Breast epithelium (tissue), 4 donors: ENCODE measurements around the gene MYL4. TPM values are rescaled to one million over a fixed set of nuclear protein-coding genes. Genes with fewer than 3 reads are reported as not detected.
A peak's percentile ranks its signal among the peaks of the same experiment; 100 is the strongest.

ENCODE experiments used
- DNase-seq, 2 donors: peaks; one replicate each; pipeline ENCODE4 v3.0.0-alpha.2; 2019; ENCODE audit warnings: low spot score in 2 of 2
- H3K27ac ChIP-seq, 2 donors: fragments of 200-600 bp; sonication (generic) in 1 of 2; one replicate each; pipeline ENCODE4 v1.5.1; 2016 to 2019; ENCODE audit warnings: mild to moderate bottlenecking in 1 of 2
- H3K27me3 ChIP-seq, 2 donors: fragments of 200-600 bp; sonication (generic) in 1 of 2; one replicate each; pipeline versions ENCODE4 v1.5.1 to v1.6.0; 2017 to 2019; ENCODE audit warnings: control low read depth in 1 of 2, mild to moderate bottlenecking in 1 of 2
- H3K36me3 ChIP-seq: fragments of 200-600 bp; one replicate; pipeline ENCODE4 v1.5.1; 2019
- H3K4me1 ChIP-seq, 2 donors: fragments of 200-600 bp; sonication (generic); one replicate each; pipeline ENCODE4 v1.5.1; 2016 to 2019; ENCODE audit warnings: control low read depth in 1 of 2
- H3K4me3 ChIP-seq, 3 donors: fragments of 200-600 bp; sonication (generic); 1 replicate in 2 of 3; 2 replicates in 1 of 3; pipeline ENCODE4 v1.5.1; 2016 to 2019; ENCODE audit warnings: mild to moderate bottlenecking in 3 of 3, moderate library complexity in 2 of 3
- H3K9me3 ChIP-seq, 2 donors: fragments of 200-600 bp; sonication (generic) in 1 of 2; one replicate each; pipeline ENCODE4 v1.5.1; 2016 to 2019; ENCODE audit warnings: control low read depth in 1 of 2
- POLR2A ChIP-seq: fragments of 450-650 bp; IDR thresholded peaks from one replicate; pipeline ENCODE4 v1.6.1; 2016; ENCODE audit warnings: antibody characterized with exemption, mild to moderate bottlenecking, moderate library complexity
- POLR2AphosphoS5 ChIP-seq, 3 donors: sonication (generic); formaldehyde crosslinking; IDR thresholded peaks; one replicate each; pipeline ENCODE4 v1.6.1; 2017; ENCODE audit warnings: antibody characterized with exemption in 3 of 3
- intact Hi-C: fragments of 100-400 bp; cut with DNase I; formaldehyde crosslinking; loops from one replicate; pipeline ENCODE4 v1.15.1; 2023; ENCODE audit warnings: low total_unique reads
- total RNA-seq, 3 donors: library from RNA; depleted of rRNA; stranded (reverse); fragments of >200 nt; gene quantifications; one replicate each; pipeline ENCODE4 v1.1.0, GENCODE V29; 2016
- TF ChIP-seq, protein P1 (sequence below), 3 donors: fragments of 450-650 bp; IDR thresholded peaks; one replicate each; pipeline ENCODE4 v1.5.1; 2016 to 2017; ENCODE audit warnings: antibody characterized with exemption in 3 of 3, mild to moderate bottlenecking in 3 of 3, moderate library complexity in 3 of 3

Gene MYL4
- total RNA-seq, 3 donors from 2014 or later, result not detected

DNA sequence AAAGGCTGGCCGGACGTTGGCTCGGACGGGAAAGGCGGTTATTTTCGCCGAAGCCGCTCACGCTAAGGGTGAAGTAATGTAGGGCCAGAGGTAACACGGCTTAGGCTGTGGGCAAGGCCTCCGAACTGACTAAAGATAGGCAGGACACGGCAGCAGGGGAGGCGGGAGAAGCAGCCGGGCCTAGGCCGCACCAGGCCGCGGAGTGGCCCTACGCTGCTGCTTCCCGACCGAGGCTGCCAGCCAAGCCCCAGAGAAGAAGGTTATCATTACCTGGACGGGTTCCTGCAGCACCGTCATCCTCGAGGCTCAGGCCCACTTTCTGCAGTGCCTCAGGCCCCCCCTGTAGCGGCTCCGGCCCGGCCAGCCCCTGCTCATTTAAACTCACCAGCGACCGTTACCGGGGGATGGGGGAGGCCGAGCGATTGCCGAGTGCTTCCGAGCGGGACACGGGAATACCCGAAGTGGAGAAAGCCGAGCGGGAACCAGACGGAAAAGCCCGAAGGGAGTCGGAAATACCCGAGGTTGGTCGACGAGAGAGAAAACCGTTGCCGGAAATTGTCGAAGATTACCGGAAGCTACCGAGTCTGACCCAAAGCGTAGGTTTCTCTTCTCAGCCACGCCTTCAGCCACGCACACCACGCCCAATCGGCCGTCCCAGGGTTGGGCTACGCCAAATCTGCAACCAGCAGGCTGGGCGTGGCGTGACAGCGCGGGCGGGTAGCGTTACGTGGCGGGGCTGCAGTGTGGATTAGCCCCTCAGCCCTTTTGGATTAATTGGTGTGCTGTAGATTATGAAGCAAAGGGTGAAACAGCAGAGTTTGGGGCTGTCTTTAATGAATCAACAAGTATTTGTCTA, 20.0 kb upstream of the MYL4 start, which contains the start of gene CDC27:
TSS of gene CDC27 (minus strand) at position 420 of the 856 bp plus-strand sequence. CDS start at position 297, 123 bp downstream.
- peak within 1 kb of the TSS; percentile 65 to 89 (median 80) for H3K4me3 ChIP-seq
- intact Hi-C loops, result no loop called here

DNA sequence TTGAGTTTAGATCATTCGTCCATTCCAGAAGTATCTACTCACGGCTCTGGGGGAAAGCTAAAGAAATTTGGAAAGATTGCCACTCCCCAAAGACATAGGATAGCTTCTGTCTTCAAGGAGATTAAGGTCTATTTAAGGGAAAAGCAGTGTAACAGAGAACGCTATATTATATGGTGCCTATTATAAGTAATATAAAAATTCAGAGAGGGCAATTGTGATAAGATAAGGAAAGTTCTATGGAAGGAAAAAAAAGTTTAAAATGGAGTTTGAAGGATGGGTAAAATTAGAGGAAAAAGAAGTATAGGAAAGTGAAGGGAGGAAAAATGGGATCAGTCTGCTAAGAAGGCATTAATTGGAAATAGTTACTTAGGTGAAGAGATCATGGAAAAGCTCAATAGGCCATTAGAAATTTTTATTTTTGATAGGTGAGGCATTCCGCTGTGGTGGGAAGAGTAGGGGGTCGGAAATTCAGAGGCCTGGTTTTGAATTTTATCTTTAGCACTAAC, 19.4 kb upstream of the MYL4 start:
- Histone ChIP-seq H3K9me3 (no peaks in the 10 kb centered on the region), H3K27me3 (no peaks in the 10 kb centered on the region), H3K4me3 (peak overlapping the region; percentile 65 to 89 (median 80)), H3K4me1 (no peaks in the 10 kb centered on the region), H3K36me3 (no peaks in the 10 kb centered on the region), H3K27ac (peak overlapping the region; percentile 54 to 98)
- intact Hi-C loops, result no loop called here
- no peak for DNase-seq
- no peak for TF ChIP-seq POLR2A
- TF ChIP-seq POLR2AphosphoS5 (IDR thresholded peaks at IDR 0.05), result no peak
- TF ChIP-seq, protein P1, sequence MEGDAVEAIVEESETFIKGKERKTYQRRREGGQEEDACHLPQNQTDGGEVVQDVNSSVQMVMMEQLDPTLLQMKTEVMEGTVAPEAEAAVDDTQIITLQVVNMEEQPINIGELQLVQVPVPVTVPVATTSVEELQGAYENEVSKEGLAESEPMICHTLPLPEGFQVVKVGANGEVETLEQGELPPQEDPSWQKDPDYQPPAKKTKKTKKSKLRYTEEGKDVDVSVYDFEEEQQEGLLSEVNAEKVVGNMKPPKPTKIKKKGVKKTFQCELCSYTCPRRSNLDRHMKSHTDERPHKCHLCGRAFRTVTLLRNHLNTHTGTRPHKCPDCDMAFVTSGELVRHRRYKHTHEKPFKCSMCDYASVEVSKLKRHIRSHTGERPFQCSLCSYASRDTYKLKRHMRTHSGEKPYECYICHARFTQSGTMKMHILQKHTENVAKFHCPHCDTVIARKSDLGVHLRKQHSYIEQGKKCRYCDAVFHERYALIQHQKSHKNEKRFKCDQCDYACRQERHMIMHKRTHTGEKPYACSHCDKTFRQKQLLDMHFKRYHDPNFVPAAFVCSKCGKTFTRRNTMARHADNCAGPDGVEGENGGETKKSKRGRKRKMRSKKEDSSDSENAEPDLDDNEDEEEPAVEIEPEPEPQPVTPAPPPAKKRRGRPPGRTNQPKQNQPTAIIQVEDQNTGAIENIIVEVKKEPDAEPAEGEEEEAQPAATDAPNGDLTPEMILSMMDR (IDR thresholded peaks at IDR 0.05), result no peak

More for the DNA sequence above, 20.0 kb upstream of the MYL4 start, which contains the start of gene CDC27:
- Histone ChIP-seq H3K36me3 (no peaks in the 10 kb centered on the region), H3K9me3 (no peaks in the 10 kb centered on the region), H3K27ac (peak within 1 kb of the TSS; percentile 98), H3K4me1 (no peaks in the 10 kb centered on the region), H3K27me3 (no peaks in the 10 kb centered on the region)
- DNase-seq, result peak; percentile 96 to 99
- TF ChIP-seq POLR2A (no peak), POLR2AphosphoS5 (IDR thresholded peaks at IDR 0.05) (peak; percentile 73 to 85 (median 74))

DNA sequence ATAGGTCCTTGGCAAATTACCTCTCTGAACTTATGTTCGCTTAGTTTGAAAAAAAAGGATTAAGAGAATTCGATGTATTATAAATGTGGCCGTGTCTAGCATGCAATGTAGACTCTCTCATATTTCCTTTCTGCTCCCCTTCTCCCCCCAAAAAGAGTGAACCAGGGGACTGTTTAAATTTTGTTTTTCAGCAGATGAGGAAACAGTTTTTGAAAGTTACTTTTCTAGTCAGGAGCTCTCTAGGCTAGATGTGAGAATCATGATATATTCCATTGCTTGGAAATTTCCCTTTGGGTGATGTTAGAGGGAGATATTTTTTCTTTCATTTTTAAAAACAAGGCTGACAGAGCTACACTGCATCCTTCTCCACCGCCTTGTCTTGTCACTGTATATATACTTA, 18.9 kb upstream of the MYL4 start:
- Histone ChIP-seq H3K4me1 (no peaks in the 10 kb centered on the region), H3K36me3 (no peaks in the 10 kb centered on the region), H3K27me3 (no peaks in the 10 kb centered on the region), H3K9me3 (no peaks in the 10 kb centered on the region), H3K27ac (no peak overlapping the region), H3K4me3 (no peak overlapping the region)
- TF ChIP-seq POLR2AphosphoS5 (IDR thresholded peaks at IDR 0.05) (no peak), POLR2A (no peak)
- TF ChIP-seq, protein P1 (IDR thresholded peaks at IDR 0.05), result no peak
- intact Hi-C loops, result no loop called here
- no peak for DNase-seq

DNA sequence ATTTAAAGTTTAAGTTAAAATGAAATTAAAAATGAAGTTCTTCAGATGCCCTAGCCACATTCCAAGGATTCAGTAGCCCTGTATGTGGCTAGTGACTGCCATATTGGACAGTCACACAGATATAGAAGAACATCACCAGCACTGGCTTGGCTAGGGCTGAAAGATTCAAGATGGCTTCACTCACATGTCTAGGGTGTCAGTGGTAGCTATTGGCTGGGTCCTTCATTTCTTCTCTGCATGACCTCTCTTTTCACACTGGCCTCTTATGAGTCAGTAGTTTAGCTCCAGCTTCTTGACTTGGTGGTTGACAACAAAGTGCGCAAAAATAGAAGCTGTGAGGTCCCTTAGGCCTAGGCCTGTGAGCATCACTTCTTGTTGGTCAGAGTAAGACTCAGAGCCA, 18.4 kb upstream of the MYL4 start:
- Histone ChIP-seq H3K27ac (no peak overlapping the region), H3K4me1 (no peaks in the 10 kb centered on the region), H3K27me3 (no peaks in the 10 kb centered on the region), H3K9me3 (no peaks in the 10 kb centered on the region), H3K36me3 (no peaks in the 10 kb centered on the region), H3K4me3 (no peak overlapping the region)
- no peak for DNase-seq
- TF ChIP-seq POLR2AphosphoS5 (IDR thresholded peaks at IDR 0.05) (no peak), POLR2A (no peak)
- TF ChIP-seq, protein P1 (IDR thresholded peaks at IDR 0.05), result no peak
- intact Hi-C loops, result no loop called here

DNA sequence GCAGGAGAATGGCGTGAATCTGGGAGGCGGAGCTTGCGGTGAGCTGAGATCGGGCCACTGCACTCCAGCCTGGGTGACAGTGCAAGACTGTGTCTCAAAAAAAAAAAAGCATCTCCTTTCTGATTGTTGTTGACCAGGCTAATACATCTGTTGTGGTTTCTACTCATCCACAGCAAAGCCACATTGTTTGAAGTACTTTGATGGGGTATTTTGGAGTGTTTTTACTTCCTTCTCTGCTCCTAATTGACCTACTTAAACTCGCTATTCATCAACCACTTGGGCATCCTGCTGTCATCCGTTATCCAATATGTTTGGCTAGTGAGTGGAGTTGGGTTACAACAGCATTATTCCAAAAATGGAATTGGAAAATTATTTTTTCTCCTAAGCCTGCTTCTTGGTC, 16.6 kb upstream of the MYL4 start:
- Histone ChIP-seq H3K27me3 (no peaks in the 10 kb centered on the region), H3K27ac (no peak overlapping the region), H3K4me3 (no peak overlapping the region), H3K36me3 (no peaks in the 10 kb centered on the region), H3K9me3 (no peaks in the 10 kb centered on the region), H3K4me1 (no peaks in the 10 kb centered on the region)
- no peak for TF ChIP-seq POLR2A
- TF ChIP-seq, protein P1 (IDR thresholded peaks at IDR 0.05), result no peak
- no peak for TF ChIP-seq POLR2AphosphoS5 (IDR thresholded peaks at IDR 0.05)
- intact Hi-C loops, result no loop called here
- no peak for DNase-seq
